GM19193 (cell line): ENCODE measurements around the gene PTGR1.

Source experiments
- POLR2A ChIP-seq: IDR thresholded peaks from 4 replicates; pipeline ENCODE4 v1.6.1; 2011; ENCODE audit not compliant: insufficient read depth, insufficient read length; ENCODE audit errors: extremely low read depth

Gene PTGR1

DNA sequence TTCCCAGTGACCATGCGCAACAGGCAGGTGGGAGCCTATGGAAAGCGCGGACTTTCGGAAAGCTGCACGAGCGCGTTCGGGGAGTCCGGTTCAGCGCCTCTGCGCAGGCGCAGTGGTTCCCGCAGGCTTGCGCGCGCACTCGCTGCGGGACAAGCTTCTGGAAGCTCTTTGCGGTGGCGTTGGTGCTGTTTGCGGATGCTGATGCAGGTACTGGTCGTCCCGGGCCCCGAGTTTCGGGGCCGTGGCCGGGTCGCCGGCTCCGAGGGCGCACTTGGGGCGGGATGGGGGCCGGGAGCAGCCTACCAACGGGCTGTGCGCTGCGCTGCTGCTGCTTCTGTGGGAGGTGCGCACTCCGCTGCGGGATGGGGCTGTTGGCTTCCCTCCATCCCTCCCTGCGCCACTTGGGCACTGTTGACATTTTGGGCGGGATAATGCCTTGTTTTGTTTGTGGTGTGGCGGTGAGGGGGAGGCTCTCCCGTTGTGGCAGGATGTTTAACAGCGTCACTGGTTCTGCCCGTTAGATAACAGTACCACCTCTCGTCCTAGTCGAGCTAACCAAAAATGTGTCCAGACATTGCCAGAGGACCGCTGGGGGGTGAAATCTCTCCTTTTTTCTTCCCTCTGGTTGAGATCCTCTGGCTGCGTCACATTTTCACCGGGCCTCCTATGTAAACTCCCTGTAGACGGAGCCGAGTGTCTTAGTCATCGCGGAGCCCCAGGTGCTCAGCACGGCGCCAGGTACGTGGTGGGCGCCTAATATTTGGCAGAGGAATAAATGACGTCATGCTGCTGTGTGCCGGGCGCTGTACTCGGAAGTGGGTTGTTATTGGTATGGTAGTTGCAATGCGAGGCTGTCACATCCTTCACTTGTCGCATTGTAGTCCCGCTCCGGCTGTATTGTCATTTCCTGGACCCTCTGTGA lies 74.1 kb downstream of the PTGR1 start, which contains the start of gene ZNF483:
Gene ZNF483 (plus strand): TSS at position 124 of the 922 bp plus-strand sequence. CDS start 2,217 bp downstream, outside the sequence.
- no peak for TF ChIP-seq POLR2A

DNA sequence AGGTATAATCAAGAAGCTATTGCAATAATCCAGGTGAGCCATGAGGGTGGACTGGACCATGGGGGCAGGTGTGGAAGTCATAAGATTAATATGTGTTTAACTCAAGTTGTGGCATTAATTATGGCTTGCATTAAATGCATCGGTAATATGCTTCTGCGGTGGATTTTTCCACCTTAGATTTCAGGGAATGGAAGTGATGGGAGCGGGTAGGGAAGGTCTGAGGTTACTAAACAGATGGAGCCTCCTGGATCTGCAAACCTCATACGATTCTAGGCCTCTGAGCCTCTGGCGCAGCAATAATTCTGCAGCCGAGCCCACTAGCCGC lies 74.8 kb downstream of the PTGR1 start:
- no peak for TF ChIP-seq POLR2A

DNA sequence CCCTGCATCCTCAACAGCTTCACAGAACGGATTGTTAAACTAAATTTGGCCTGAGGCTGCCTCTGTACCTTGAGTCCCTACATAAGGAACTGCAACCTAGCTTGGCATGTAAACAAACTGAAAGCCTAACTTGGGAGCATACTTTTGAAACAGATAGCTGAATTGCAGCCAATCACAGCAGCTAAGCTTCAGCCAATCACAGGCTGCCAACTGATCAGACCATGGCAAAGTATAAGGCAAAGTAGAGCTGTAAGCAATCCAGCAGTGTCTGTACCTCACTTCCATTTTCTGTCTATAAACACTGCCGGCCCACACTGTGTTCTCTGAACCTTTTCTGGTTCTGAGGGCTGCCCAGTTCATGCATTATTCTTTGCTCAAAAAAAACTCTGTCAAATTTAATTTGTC lies 83.4 kb downstream of the PTGR1 start:
- no peak for TF ChIP-seq POLR2A

DNA sequence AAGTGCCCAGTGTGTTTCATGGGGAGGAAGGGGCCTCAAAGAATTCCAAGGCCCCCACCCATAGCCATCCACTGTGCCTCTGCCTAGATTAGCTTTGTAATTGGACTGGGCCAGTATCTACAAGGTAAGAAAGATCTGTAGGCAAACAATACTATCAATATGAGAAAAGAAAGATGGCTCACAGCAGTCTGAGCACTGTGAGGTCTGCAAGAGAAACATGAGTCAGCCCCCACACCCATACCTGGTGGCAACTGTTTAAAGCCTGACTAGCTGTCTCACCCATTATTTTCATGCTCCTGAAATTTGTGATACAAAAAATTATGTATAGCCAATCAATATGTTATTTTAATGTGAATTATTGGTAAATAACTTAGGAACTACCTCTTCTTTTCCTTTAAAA lies 84.5 kb downstream of the PTGR1 start:
- TF ChIP-seq POLR2A, result no peak
